ENCODE data around the gene PEX16.

Gene PEX16

DNA sequence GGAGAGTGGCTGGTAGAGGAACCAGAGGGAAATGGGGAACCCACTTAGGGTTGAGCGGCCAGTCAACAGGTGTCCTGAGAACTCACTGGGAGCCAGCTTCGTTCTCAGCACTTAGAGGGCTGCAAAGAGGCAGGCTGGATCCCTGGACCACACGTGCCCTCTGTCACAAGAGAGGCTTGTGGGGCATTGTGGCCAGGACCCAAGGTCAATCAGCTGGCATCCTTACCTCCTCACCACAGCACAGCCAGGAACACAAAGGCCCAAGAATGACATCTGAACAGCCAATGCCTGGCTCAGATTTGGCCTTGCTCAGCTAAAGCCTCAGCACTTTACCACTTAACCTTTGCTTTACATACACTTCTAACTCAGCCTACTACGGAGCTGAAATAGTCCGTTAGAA lies 24.8 kb downstream of the PEX16 start:
- Histone ChIP-seq H3K27ac (ENCODE audit: low read depth, low read length, poor library complexity, severe bottlenecking) (no peak overlapping the region), H4K20me1 (ENCODE audit: insufficient read depth, low read length) (no peaks in the 10 kb centered on the region), H3K36me3 (ENCODE audit: insufficient read depth, low read length) (no peaks in the 10 kb centered on the region), H3K9me2 (ENCODE audit: low read depth, low read length) (no peaks in the 10 kb centered on the region), H3K9ac (ENCODE audit: low read length) (no peak overlapping the region), H3K79me2 (ENCODE audit: insufficient read depth, low read length) (no peaks in the 10 kb centered on the region), H3F3A (ENCODE audit: insufficient read depth, low read length) (no peaks in the 10 kb centered on the region), H3K4me1 (ENCODE audit: insufficient read depth, low read length, severe bottlenecking) (no peaks in the 10 kb centered on the region), H3K9me3 (ENCODE audit: low read length) (no peaks in the 10 kb centered on the region), H3K4me2 (ENCODE audit: low read length) (no peak overlapping the region), H3K4me3 (ENCODE audit: low read depth, low read length, poor library complexity, severe bottlenecking) (no peak overlapping the region), H2AFZ (ENCODE audit: low read length) (no peak overlapping the region), H3K27me3 (ENCODE audit: insufficient read depth, low read length) (peaks cover 4% of the 10 kb centered on the region; the same call in 1 of the 2 replicates)
- TF ChIP-seq CTCF (IDR thresholded peaks at IDR 0.05; ENCODE audit: low read length) = no peak
- no peak for TF ChIP-seq EZH2 (IDR thresholded peaks at IDR 0.05; ENCODE audit: borderline replicate concordance, low read length)

- H4K20me1 ChIP-seq (ENCODE audit: insufficient read depth, low read length) = no peaks in the 10 kb centered on the region
- H3K36me3 ChIP-seq (ENCODE audit: insufficient read depth, low read length) = no peaks in the 10 kb centered on the region
- TF ChIP-seq CTCF (IDR thresholded peaks at IDR 0.05; ENCODE audit: low read length) (no peak), EZH2 (IDR thresholded peaks at IDR 0.05; ENCODE audit: borderline replicate concordance, low read length) (no peak)
- H3K4me3 ChIP-seq (ENCODE audit: low read depth, low read length, poor library complexity, severe bottlenecking) = no peak overlapping the region
- H3K4me1 ChIP-seq (ENCODE audit: insufficient read depth, low read length, severe bottlenecking) = peaks cover 1% of the 10 kb centered on the region
- no peak overlapping the region for H2AFZ ChIP-seq (ENCODE audit: low read length)
- H3K9ac ChIP-seq (ENCODE audit: low read length) = no peak overlapping the region
- H3K27ac ChIP-seq (ENCODE audit: low read depth, low read length, poor library complexity, severe bottlenecking) = no peak overlapping the region
- no peaks in the 10 kb centered on the region for H3K9me3 ChIP-seq (ENCODE audit: low read length)
- no peaks in the 10 kb centered on the region for H3K9me2 ChIP-seq (ENCODE audit: low read depth, low read length)
- no peak overlapping the region for H3K4me2 ChIP-seq (ENCODE audit: low read length)
- H3K27me3 ChIP-seq (ENCODE audit: insufficient read depth, low read length) = peaks cover 4% of the 10 kb centered on the region; the same call in 1 of the 2 replicates
- no peaks in the 10 kb centered on the region for H3K79me2 ChIP-seq (ENCODE audit: insufficient read depth, low read length)
- no peaks in the 10 kb centered on the region for H3F3A ChIP-seq (ENCODE audit: insufficient read depth, low read length)
These were observed 26.7 kb downstream of the PEX16 start for GRCh38 chr11:45890886-45891550.

- no peaks in the 10 kb centered on the region for H3K9me2 ChIP-seq (ENCODE audit: low read depth, low read length)
- H3K9me3 ChIP-seq (ENCODE audit: low read length) = no peaks in the 10 kb centered on the region
- no peak overlapping the region for H3K4me3 ChIP-seq (ENCODE audit: low read depth, low read length, poor library complexity, severe bottlenecking)
- no peaks in the 10 kb centered on the region for H3K36me3 ChIP-seq (ENCODE audit: insufficient read depth, low read length)
- no peak overlapping the region for H3K27ac ChIP-seq (ENCODE audit: low read depth, low read length, poor library complexity, severe bottlenecking)
- no peak overlapping the region for H2AFZ ChIP-seq (ENCODE audit: low read length)
- H4K20me1 ChIP-seq (ENCODE audit: insufficient read depth, low read length) = no peaks in the 10 kb centered on the region
- H3F3A ChIP-seq (ENCODE audit: insufficient read depth, low read length) = no peaks in the 10 kb centered on the region
- H3K79me2 ChIP-seq (ENCODE audit: insufficient read depth, low read length) = no peaks in the 10 kb centered on the region
- H3K4me1 ChIP-seq (ENCODE audit: insufficient read depth, low read length, severe bottlenecking) = peaks cover 8% of the 10 kb centered on the region
- no peak overlapping the region for H3K4me2 ChIP-seq (ENCODE audit: low read length)
- TF ChIP-seq EZH2 (IDR thresholded peaks at IDR 0.05; ENCODE audit: borderline replicate concordance, low read length) (no peak), CTCF (IDR thresholded peaks at IDR 0.05; ENCODE audit: low read length) (no peak)
- no peak overlapping the region for H3K9ac ChIP-seq (ENCODE audit: low read length)
- H3K27me3 ChIP-seq (ENCODE audit: insufficient read depth, low read length) = peaks cover 4% of the 10 kb centered on the region; the same call in 1 of the 2 replicates
These were observed 27.7 kb downstream of the PEX16 start for GRCh38 chr11:45889966-45890365.

Measured in OCI-LY1 (cell line).